ENCODE measurements around the gene MMP23B. TPM values are rescaled to one million over a fixed set of nuclear protein-coding genes. Genes with fewer than 3 reads are reported as not detected.

Gene MMP23B
- total RNA-seq, 4 donors from 2014 or later: 0.67 to 7.8 (median 3.5) TPM

GRCh38 chr1:1610796-1611195, 21.2 kb upstream of the MMP23B start:
- TF ChIP-seq POLR2A (IDR thresholded peaks at IDR 0.05) (no peak), CTCF (IDR thresholded peaks at IDR 0.05) (no peak)
- no peak for DNase-seq
- no peaks in the 10 kb centered on the region for H3K36me3 ChIP-seq
- H3K9me3 ChIP-seq: no peaks in the 10 kb centered on the region
- intact Hi-C loops (cut with DNase I): no loop called here
- H3K4me1 ChIP-seq: peaks cover 23 to 40% of the 10 kb centered on the region in 2 donors
- 75 to 80% methylated on average over 9 of the region's 9 CpGs for WGBS, 2 donors
- H3K4me3 ChIP-seq (replicated peaks in 1 of 3): no peak overlapping the region
- peak overlapping the region in 2 of 3 donors; percentile 47 to 100 for H3K27ac ChIP-seq
- no peaks in the 10 kb centered on the region for H3K27me3 ChIP-seq

- DNase-seq: peak; percentile 61 to 67
Measured at GRCh38 chr1:1612104-1612400, 19.9 kb upstream of the MMP23B start.

GRCh38 chr1:1613509-1614082, 18.4 kb upstream of the MMP23B start:
- peak overlapping the region in 2 of 3 donors; percentile 7 to 91 for H3K4me3 ChIP-seq (replicated peaks in 1 of 3)
- 60 to 61% methylated on average over 11 of the region's 11 CpGs for WGBS, 2 donors
- intact Hi-C loops (cut with DNase I): no loop called here

More at GRCh38 chr1:1612104-1612400, 19.9 kb upstream of the MMP23B start:
- Histone ChIP-seq H3K4me3 (replicated peaks in 1 of 3) (no peak overlapping the region), H3K4me1 (peaks cover 31 to 48% of the 10 kb centered on the region in 2 donors), H3K27me3 (no peaks in the 10 kb centered on the region), H3K36me3 (no peaks in the 10 kb centered on the region), H3K9me3 (no peaks in the 10 kb centered on the region), H3K27ac (peak overlapping the region; percentile 47 to 100 (median 60))
- 33 to 46% methylated on average over 3 of the region's 3 CpGs for WGBS, 2 donors
- no peak for TF ChIP-seq CTCF (IDR thresholded peaks at IDR 0.05)
- no peak for TF ChIP-seq POLR2A (IDR thresholded peaks at IDR 0.05)
- intact Hi-C loops (cut with DNase I): no loop called here

GRCh38 chr1:1614204-1614953, 17.6 kb upstream of the MMP23B start:
- Histone ChIP-seq H3K4me1 (peaks cover 31 to 49% of the 10 kb centered on the region in 2 donors), H3K4me3 (replicated peaks in 1 of 3) (peak overlapping the region; percentile 19 to 100 (median 91)), H3K27me3 (no peaks in the 10 kb centered on the region), H3K9me3 (no peaks in the 10 kb centered on the region), H3K36me3 (peaks cover 0 to 10% of the 10 kb centered on the region in 2 donors), H3K27ac (peak overlapping the region; percentile 100)
- intact Hi-C loops (cut with DNase I): no loop called here
- TF ChIP-seq POLR2A (IDR thresholded peaks at IDR 0.05) (peak in 1 of 2 donors; percentile 24), CTCF (IDR thresholded peaks at IDR 0.05) (no peak)
- 11 to 14% methylated on average over 30 of the region's 30 CpGs for WGBS, 2 donors
- DNase-seq: peak; percentile 56 to 69

More at GRCh38 chr1:1613509-1614082, 18.4 kb upstream of the MMP23B start:
- DNase-seq: no peak
- H3K9me3 ChIP-seq: no peaks in the 10 kb centered on the region
- peaks cover 31 to 49% of the 10 kb centered on the region in 2 donors for H3K4me1 ChIP-seq
- TF ChIP-seq POLR2A (IDR thresholded peaks at IDR 0.05) (no peak), CTCF (IDR thresholded peaks at IDR 0.05) (no peak)
- H3K36me3 ChIP-seq: peaks cover 0 to 10% of the 10 kb centered on the region in 2 donors
- H3K27ac ChIP-seq: peak overlapping the region; percentile 37 to 100 (median 100)
- no peaks in the 10 kb centered on the region for H3K27me3 ChIP-seq

GRCh38 chr1:1614954-1615255, 17.1 kb upstream of the MMP23B start:
- intact Hi-C loops (cut with DNase I): no loop called here
- TF ChIP-seq CTCF (IDR thresholded peaks at IDR 0.05): no peak
- no peak for TF ChIP-seq POLR2A (IDR thresholded peaks at IDR 0.05)
- no peaks in the 10 kb centered on the region for H3K9me3 ChIP-seq

More at GRCh38 chr1:1614954-1615255, 17.1 kb upstream of the MMP23B start:
- H3K36me3 ChIP-seq: peaks cover 0 to 10% of the 10 kb centered on the region in 2 donors
- 0% methylated on average over 20 to 23 of the region's 23 CpGs for WGBS, 2 donors
- H3K27ac ChIP-seq: peak overlapping the region; percentile 100
- H3K4me3 ChIP-seq (replicated peaks in 1 of 3): peak overlapping the region; percentile 19 to 100 (median 91)
- peaks cover 31 to 49% of the 10 kb centered on the region in 2 donors for H3K4me1 ChIP-seq
- no peak for DNase-seq
- no peaks in the 10 kb centered on the region for H3K27me3 ChIP-seq
